SK-MEL-5 (cell line): ENCODE measurements around the gene MPV17L2. TPM values are rescaled to one million over a fixed set of nuclear protein-coding genes. Genes with fewer than 3 reads are reported as not detected.
"Not testable (repeated sequence)": the region's sequence is repeated elsewhere in the genome, so short reads cannot be mapped to it uniquely, and the experiment has no call there.

Source experiments
- DNase-seq: peaks from one replicate; pipeline ENCODE4 v3.0.0-alpha.2; 2016; ENCODE audit warnings: low read depth, low spot score
- in situ Hi-C: cut with HindIII; loops from 2 replicates; pipeline ENCODE4 v1.10.0; 2016; ENCODE audit warnings: low sequenced_read_pairs, high pct_unique_total_duplicates, low pct_unique_long_range_greater_than_20kb
- total RNA-seq: library from RNA; depleted of rRNA; stranded (reverse); fragments of >200 nt; shearing (Covaris generic); gene quantifications from 2 replicates; pipeline ENCODE4 v1.2.3, GENCODE V29; 2014

Gene MPV17L2
- total RNA-seq, 1 experiment from 2014 or later, result 18.0 TPM

DNA sequence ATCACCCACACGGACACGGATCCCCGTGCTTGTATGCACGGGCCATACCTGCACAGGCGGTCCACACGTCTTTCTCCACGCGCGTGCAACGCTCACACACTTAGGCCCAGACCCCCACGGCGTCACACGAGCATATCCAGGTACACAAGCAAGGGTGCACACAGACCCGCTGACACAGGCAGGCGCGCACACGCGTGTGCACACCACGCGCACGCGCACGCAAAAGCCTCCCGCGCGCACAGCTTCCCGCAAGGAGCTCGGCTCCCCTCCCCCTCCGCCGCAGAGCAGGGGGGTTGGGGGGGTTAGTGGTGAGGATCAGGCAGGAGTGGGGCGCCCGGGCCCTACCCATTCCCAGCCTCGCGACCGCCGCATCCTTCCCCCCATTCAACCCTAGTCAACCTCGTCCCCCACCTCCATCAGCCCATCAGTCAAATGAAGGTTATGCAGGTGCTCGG lies 10.4 kb downstream of the MPV17L2 start:
- in situ Hi-C loops, result no loop called here

DNA sequence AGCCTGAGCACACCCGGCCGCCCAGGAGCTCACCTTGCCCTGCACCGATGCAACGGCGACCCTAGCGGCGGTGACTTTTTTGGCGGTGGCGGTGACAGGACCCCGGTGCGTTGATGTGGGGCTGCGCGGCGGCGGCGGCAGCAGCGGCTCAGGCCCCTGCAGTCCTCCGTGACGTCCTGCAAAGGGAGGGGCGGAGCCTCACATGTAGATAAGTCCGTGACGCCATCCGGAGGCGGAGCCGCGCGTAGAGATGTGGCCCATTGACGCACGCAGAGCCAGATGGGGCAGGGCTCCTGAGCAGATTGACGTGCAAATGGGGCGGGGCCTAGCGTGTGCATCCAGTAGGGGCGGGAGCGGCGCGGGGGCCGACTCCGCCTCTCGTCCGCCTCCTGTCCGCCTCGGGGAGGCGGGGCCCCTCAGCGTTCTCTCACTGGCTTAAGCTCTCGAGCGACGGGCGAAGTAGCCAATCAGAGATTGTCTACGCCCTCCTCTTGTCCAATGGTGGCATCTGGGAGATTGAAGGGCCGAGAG lies 10.9 kb downstream of the MPV17L2 start, which contains the start of gene RAB3A:
Gene RAB3A (minus strand): TSS at position 180 of the 531 bp plus-strand sequence. CDS start 1,302 bp downstream, outside the sequence.
- in situ Hi-C loops, result no loop called here
- DNase-seq, result peak; percentile 99

More for the DNA sequence above, 10.4 kb downstream of the MPV17L2 start:
- DNase-seq, result no peak

DNA sequence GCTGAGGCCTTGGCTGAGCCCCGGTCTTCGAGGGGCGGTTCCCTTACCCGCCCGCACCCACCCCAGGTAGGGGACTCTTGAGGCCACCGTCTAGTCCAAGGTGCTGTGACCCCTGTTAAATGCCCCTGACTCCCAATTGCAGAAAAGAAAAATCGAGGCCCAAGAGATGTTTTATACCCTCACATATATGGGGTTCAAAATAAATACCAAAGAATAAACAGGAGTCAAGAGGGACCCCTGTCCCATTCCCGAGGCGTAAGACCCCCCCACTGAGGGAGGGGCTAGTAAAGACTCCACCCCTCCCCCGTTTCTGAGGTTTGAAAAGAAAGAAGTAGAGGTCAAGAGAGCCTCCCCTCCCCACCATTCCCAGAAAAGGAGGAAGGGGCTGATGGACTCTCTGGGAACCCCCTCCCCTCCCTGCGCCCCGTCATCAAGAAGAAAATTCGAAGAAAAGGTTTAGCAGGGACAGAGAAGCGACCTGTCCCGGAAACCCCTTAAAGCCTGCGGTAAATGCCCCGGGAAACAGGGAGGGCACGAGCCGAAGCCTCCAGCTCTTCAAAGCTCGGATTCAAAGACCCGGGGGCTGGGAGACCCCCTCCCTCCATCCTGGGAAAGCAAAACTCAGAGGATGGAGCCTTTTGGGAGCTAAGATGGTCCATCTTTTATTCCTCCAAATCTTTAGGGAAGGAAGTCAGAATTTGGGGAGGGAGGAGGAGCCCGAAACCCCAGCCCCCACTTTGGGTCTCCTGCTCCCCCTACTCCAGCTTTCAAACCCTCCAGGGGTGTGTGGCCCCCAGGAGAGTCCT lies 11.6 kb downstream of the MPV17L2 start:
- in situ Hi-C loops, result no loop called here
- peak; percentile 24 for DNase-seq

DNA sequence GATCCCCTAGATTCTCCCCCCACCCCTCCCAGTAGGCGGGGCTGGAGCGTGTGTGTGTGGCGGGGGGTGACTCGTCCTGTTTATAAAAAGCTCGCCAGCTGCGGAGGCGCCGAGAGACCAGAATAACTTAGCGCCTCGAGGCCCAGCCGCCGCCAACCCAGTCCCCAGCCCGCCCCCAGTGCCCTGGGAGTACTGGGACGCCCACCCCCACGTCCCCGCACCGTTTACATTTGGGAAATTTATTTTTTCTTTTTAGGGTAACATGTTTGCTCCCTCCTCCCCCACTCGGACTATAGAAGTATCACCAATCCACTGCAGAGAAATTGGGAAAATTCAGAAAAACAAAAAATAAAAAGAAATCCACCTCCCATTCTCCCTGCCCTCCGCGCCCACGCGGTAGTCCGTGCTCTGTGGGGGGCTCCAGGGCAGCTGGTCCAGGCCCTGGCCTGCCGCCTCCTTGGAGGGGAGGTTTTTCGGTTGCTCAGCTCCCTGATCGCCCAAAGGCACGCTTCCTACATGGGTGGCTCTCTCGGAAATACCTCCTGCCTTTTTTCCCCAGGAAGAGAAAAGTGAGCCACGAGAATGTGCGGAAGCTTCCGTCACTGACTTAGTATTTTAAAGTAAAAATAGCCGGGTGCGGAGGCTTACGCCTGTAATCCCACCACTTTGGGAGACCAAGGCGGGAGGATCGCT lies 12.3 kb downstream of the MPV17L2 start:
- in situ Hi-C loops, result no loop called here
- DNase-seq, result peak; percentile 51

DNA sequence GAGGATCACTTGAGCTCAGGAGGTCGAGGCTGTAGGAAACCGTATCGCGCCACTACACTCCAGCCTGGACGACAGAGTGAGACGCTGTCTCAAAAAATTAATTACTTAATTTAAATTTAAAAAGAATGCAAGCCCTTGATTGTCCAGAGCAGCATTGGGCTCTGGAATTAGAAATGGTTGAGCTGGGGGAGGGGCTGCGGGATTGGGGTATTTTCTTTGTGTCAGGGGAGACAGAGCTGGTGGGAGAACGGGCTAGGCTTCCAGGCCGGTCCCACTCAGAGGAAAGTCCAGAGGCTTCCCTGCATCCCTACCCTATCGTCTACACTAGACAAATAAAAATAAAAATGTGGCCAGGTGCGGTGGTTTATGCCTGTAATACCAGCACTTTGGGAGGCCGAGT lies 13.0 kb downstream of the MPV17L2 start:
- in situ Hi-C loops, result no loop called here
- DNase-seq, result no peak

DNA sequence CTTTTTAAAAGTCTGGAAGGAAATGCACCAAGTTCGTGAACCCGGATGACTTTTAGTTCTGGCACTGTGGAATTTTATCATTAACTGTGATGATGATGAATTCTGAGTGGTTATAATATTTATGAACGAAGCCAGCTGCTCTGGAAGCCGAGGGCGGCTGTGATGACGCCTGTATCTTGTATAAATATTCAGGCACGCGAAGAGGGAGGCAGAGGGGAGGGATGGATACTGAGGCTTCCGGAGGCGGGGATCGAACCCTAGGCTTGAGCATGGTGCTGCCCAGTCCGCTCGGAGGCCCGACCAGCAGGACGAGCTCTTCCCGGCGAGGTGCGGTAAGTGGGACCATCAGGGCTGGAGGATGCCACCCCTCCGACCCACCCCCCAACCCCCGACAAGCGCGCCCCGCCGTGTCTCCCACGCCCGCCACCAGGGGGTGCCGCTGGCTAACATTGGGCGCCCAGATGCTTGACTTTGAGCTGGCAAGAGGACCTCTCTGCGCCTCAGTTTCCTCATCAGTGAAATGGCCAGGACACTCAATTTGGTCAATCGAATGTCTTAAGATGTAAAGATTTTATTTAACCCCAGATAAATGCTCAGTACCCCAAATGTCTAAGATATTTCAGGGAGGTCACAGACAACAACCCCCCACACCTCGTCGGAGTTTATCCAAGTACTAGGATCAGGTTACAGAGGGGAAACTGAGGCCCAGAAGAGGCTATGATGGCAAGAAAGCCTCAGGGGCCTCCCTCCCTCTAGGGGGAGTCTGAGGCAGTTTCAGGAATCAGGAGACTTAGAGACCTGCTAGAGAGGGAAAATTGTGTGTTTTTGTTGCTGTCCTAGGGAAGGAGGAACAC lies 15.3 kb downstream of the MPV17L2 start:
- DNase-seq, result peak; percentile 39
- in situ Hi-C loops, result no loop called here

DNA sequence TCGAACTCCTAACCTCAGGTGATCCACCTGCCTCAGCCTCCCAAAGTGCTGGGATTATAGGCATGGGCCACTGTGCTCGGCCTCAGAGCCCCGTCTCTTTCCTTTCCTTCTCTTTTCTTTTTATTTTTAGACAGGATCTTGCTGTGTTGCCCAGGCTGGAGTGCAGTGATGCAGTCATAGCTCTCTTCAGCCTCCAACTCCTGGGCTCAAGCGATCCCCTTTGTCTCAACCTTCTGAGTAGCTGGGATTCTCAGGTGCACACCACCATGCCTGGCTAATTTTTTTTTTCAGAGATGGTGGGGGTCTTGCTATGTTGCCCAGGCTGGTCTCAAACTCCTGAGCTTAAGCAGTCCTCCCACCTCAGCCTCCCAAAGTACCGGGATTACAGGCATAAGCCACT lies 16.9 kb downstream of the MPV17L2 start:
- DNase-seq, in situ Hi-C loops: not testable (repeated sequence)

DNA sequence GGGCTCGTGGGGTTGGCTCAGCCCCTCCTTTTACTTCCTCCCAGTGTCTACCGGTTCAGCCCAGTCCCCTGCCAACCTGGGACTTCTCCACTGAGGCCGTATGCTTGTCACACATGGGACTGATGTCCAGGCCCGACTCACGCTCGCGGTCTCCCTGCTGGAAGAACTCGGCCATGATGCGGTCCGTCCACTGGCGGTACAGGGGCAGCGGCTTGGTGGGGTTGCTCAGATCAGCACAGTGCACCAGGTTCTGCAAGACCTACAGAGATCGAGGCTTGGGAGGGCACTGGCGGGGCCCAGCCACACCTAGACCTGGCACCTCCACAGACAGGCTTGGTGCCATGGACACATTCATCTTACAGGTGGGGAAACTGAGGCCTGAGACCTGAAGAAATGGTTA lies 18.7 kb downstream of the MPV17L2 start:
- DNase-seq, result no peak
- in situ Hi-C loops, result no loop called here

DNA sequence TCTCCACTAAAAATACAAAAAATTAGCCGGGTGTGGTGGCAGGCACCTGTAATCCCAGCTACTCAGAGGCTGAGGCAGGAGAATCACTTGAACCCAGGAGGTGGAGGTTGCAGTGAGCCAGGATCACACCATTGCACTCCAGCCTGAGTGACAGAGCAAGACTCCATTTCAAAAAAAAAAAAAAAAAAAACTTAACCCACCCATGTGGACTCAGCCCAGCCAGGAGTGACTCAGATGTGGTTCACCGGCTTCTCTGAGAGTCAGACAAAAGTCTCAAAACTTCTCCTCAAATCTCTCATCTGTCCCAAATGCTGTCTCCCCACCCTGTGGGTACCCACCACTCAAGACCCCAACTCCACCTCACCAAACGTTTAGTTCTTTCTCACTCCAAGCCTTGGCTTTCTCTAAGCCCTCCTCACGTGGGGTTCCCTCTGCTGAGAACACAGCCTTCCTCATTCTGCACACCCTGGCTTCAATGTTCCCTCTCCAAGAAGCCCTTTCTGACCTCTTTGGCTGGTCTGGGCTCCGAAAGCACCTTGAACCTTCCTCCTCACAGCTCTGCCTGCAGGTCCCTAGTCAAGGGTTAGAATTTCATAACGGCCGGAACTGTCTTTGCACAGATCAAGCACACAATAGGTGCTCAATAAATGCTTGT lies 21.9 kb downstream of the MPV17L2 start:
- no peak for DNase-seq
- in situ Hi-C loops, result no loop called here

DNA sequence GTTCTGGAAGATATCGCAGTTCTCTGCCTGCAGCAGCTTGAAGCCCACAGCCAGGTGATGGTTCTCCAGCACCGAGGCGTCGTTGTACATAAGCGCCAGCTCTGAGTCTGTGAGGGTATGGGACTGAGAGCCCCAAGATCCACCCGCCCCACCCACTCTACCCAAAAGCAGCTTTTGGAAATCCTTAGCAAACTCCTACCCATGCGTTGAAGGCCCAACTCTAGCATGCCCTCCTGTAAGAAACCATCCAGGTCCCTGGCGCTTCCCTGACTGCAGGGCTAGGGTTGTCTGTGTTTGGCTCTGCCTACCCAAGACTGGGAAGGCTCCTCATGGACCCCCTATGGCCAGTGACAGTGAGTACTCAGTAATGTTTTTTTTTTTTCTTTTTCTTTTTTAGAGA lies 23.8 kb downstream of the MPV17L2 start:
- no peak for DNase-seq
- in situ Hi-C loops, result no loop called here

DNA sequence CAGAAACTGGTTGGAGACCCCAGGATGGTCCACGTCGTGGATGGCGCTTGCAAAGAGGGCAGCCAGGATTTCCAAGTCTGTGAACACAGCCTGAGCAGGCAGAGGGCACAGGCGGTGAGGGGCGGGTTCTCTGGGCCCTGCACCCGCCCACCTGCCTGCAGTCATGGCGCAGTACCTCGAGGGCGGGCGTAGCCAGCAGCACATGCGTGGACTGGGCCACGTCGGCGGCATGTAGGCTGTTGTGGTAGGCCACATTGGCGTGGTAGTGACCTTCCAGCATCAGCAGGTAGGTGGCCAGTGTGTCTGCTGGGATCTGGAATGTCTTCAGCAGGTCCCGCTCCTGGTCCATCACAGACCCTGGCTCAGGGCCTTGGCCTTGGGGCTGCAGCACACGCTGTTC lies 25.1 kb downstream of the MPV17L2 start:
- in situ Hi-C loops, result no loop called here
- DNase-seq, result no peak

DNA sequence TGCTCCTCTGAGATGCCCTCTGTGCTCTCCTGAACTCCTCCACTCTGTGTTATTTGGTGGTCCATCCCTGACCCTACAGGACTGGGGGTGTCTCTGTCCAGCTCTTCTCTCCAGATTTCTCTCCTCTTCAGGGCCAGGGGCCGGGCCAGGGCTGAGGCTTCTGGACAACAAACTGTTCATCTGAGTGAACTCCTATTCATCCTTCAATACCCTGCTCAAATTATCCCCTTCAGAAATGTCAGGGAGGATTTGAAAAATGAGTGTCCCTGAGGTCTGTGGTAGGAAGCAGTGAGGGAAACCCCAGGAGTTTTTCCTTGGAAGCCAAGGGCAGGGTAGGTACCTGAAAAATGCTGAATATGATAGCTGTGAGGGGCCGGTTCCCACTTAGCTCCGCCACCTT lies 25.6 kb downstream of the MPV17L2 start:
- in situ Hi-C loops, result no loop called here
- DNase-seq, result no peak

DNA sequence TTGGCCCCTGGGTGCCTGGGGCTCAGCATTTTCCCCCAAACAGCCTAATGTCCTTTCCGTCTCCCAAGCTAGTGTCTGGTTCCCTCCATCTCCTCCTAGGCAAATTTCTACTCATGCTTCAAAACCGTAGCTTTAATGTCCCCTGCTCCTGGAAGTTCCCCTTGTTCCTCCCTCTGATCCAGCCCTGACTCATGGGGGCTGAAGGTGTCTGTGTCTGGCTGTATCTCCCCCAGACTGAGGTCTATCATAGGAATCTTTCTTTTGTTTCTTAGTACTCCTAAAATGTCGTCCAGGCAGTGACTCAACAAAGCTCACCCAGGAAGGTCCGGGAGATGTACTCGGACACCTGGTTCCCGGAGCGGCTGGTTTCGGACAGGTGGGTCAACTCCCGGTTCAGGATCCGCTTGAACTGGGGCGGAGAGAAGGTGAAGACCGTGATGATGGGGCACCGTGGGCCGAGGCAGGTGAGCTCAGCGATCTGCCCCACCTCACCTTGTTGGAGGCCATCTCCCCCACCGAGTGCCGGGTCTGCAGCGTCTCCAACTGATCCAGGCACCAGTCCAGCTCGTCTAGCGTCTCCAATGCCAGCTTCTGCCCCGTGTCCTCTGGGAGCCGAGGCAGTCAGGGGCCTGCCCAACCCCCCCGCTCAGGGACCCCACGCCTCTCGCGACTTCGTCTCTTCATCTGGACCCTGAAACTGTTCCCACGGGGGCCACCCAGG lies 27.1 kb downstream of the MPV17L2 start:
- in situ Hi-C loops, result no loop called here
- DNase-seq, result no peak

DNA sequence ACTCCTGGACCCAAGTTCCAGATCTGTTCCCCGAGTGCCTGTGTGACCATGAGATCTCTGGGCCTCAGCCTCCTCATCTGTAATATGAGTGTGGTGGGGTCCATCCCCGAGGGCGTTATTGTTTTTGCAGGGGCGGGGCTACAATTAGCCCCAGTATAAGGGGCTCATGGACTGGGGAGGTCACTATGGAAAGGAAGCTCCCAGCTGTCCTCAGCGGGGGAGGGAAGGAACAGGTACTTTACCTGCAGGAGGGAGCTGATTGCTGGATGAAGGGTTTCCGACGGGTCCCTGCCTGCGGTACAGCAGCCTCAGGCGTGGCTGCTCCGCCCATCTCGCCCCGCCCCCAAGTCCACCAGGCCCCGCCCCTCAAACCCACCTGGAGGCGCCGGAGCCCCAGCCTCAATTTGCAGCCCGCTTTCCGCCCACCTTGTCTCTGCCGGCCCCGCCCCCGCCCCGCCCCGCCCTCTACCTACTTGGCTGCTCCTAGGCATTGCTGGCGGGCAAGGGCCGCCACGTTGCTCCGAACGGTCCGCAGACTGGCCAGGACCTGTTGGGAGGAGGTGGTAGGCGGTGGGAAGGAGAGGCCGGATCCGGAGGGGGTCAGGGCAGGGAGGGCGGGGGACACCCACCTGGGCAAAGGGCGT lies 27.7 kb downstream of the MPV17L2 start:
- DNase-seq, result no peak
- in situ Hi-C loops, result no loop called here

DNA sequence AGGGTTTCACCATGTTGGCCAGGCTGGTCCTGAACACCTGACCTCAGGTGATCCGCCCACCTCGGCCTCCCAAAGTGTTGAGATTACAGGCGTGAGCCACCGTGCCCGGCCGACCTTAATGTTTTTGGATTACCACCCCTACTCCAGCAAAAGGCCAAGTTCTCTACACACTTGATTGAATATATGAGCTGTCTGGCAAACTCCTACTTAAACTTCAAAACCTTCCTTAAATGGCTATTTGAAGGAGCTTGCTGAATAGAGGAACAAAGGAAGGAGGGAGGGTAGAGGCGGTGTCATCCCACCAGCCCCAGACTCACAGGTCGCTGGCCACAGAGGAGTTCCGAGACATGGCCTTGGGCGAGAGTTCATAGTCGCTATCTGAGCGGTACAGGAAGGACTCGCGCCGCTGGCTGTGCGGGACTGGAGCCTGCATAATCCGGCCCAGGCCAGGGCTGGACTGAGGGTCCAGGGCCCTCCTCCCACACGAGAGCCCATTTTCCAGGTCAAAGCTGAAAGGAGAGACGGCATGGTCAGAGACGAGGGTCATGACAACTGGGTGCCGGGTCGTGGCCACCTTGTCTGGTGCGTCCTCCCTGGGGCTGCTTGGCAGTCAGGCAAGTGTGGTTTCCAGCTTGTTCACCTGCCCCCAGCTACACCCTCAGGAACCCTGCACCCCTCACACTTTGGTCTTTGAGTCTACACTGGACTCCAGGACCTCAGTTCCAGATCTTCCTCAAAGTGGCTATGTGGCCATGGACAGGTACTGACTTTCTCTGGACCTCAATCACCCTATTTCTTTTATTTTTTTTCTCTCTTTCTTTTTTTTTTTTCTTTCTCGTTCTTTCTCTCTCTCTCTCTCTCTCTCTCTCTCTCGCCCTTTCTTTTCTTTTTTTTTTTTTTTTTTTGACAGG lies 29.1 kb downstream of the MPV17L2 start:
- DNase-seq, result no peak
- in situ Hi-C loops, result no loop called here
